ENCODE results near the gene HCFC1.

DNA sequence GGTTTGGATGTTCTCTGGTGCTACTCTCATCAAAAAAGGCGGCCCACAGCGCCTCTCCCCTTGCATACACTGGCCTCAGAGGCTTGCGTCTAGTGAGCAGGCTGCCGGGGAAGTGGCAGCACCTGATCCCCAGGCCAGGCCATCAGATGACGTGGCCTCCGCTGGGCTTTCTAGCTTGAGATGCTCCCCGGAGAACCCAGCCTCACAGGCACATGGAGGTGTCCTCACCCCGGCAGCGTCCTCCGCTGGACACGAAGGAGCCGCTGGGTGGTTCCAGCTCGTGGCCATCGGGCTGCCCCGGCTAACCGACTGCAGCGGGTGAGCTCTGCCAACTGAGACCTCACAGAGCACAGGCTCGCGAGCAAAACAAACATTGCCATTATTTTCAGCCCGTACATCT lies 35.3 kb upstream of the HCFC1 start:
- TF ChIP-seq SAFB (IDR thresholded peaks at IDR 0.05; ENCODE audit: borderline replicate concordance, low read depth, low read length) (no peak), ZNF217 (CRISPR knock-in tag; IDR thresholded peaks at IDR 0.05) (no peak), KLF1 (tag; IDR thresholded peaks at IDR 0.05) (no peak), HIVEP1 (CRISPR knock-in tag; IDR thresholded peaks at IDR 0.05) (no peak), ZBTB33 (CRISPR knock-in tag; IDR thresholded peaks at IDR 0.05) (no peak), ZNF354B (CRISPR knock-in tag; IDR thresholded peaks at IDR 0.05) (no peak), GTF2E2 (tag; IDR thresholded peaks at IDR 0.05) (no peak), PRPF4 (IDR thresholded peaks at IDR 0.05; ENCODE audit: insufficient read depth, low read depth, low read length, poor library complexity, severe bottlenecking) (no peak), ZNF121 (CRISPR knock-in tag; conservative IDR thresholded peaks at IDR 0.05) (no peak), ZBTB8A (IDR thresholded peaks at IDR 0.05; ENCODE audit: partially characterized antibody) (no peak), ZBTB5 (IDR thresholded peaks at IDR 0.05) (no peak)
- TF ChIP-seq, protein P1, sequence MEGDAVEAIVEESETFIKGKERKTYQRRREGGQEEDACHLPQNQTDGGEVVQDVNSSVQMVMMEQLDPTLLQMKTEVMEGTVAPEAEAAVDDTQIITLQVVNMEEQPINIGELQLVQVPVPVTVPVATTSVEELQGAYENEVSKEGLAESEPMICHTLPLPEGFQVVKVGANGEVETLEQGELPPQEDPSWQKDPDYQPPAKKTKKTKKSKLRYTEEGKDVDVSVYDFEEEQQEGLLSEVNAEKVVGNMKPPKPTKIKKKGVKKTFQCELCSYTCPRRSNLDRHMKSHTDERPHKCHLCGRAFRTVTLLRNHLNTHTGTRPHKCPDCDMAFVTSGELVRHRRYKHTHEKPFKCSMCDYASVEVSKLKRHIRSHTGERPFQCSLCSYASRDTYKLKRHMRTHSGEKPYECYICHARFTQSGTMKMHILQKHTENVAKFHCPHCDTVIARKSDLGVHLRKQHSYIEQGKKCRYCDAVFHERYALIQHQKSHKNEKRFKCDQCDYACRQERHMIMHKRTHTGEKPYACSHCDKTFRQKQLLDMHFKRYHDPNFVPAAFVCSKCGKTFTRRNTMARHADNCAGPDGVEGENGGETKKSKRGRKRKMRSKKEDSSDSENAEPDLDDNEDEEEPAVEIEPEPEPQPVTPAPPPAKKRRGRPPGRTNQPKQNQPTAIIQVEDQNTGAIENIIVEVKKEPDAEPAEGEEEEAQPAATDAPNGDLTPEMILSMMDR (IDR thresholded peaks at IDR 0.05 in 2 of 3, conservative IDR thresholded peaks at IDR 0.05 in 1 of 3; ENCODE audit: insufficient read depth in 2 of 3, low read depth in 1 of 3, low read length in 3 of 3), result no peak
